LNCaP clone FGC (cell line): ENCODE results near the gene LUC7L.
A peak's percentile ranks its signal among the peaks of the same experiment; 100 is the strongest.
"Not testable (repeated sequence)": the region's sequence is repeated elsewhere in the genome, so short reads cannot be mapped to it uniquely, and the experiment has no call there.

ENCODE experiments used
- DNase-seq: peaks from one replicate; pipeline ENCODE4 v3.0.0-alpha.2; 2011; ENCODE audit warnings: low read depth
- H3K4me3 ChIP-seq: 2 replicates; pipeline ENCODE4 v1.5.1; 2011; ENCODE audit warnings: mild to moderate bottlenecking, low read depth, low read length, control low read depth
- TF ChIP-seq, protein P1 (sequence below): IDR thresholded peaks from 2 replicates; pipeline ENCODE4 v1.5.1; 2012; ENCODE audit warnings: mild to moderate bottlenecking; ENCODE audit not compliant: control insufficient read depth, insufficient read depth; ENCODE audit errors: extremely low read depth

Gene LUC7L

DNA sequence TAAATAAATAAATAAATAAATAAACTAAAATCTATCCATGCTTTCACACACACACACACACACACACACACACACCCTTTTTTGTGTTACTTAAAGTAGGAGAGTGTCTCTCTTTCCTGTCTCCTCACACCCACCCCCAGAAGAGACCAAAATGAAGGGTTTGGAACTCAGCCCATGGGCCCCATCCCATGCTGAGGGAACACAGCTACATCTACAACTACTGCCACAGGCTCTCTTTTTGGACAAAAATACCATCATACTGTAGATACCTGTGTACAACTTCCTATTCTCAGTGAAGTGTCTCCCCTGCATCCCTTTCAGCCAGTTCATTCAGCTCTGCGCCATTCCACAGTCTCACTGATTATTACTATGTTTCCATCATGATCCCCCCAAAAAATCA, 58.5 kb downstream of the LUC7L start:
- H3K4me3 ChIP-seq: no peak overlapping the region
- TF ChIP-seq, protein P1, sequence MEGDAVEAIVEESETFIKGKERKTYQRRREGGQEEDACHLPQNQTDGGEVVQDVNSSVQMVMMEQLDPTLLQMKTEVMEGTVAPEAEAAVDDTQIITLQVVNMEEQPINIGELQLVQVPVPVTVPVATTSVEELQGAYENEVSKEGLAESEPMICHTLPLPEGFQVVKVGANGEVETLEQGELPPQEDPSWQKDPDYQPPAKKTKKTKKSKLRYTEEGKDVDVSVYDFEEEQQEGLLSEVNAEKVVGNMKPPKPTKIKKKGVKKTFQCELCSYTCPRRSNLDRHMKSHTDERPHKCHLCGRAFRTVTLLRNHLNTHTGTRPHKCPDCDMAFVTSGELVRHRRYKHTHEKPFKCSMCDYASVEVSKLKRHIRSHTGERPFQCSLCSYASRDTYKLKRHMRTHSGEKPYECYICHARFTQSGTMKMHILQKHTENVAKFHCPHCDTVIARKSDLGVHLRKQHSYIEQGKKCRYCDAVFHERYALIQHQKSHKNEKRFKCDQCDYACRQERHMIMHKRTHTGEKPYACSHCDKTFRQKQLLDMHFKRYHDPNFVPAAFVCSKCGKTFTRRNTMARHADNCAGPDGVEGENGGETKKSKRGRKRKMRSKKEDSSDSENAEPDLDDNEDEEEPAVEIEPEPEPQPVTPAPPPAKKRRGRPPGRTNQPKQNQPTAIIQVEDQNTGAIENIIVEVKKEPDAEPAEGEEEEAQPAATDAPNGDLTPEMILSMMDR: no peak
- DNase-seq: no peak

DNA sequence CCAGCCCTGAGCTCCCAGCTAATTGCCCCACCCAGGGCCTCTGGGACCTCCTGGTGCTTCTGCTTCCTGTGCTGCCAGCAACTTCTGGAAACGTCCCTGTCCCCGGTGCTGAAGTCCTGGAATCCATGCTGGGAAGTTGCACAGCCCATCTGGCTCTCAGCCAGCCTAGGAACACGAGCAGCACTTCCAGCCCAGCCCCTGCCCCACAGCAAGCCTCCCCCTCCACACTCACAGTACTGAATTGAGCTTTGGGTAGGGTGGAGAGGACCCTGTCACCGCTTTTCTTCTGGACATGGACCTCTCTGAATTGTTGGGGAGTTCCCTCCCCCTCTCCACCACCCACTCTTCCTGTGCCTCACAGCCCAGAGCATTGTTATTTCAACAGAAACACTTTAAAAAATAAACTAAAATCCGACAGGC, 59.2 kb downstream of the LUC7L start:
- not testable (repeated sequence) for H3K4me3 ChIP-seq, DNase-seq

DNA sequence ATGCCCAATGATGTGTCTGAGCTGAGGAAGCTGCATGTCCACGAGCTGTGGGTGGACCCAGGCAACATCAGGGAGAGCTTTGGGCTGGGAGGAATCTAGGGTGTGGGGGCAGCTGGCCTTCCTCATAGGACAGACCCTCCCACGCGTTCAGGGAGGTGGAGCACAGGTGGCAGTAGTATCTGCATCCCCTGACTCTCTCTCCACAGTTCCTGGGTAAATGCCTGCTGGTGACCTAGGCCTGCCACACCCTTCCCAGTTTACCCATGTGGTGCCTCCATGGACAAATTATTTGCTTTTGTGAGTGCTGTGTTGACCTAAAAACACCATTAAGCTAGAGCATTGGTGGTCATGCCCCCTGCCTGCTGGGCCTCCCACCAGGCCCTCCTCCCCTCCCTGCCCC, 60.2 kb downstream of the LUC7L start:
- no peak overlapping the region for H3K4me3 ChIP-seq
- TF ChIP-seq, protein P1: no peak
- no peak for DNase-seq

DNA sequence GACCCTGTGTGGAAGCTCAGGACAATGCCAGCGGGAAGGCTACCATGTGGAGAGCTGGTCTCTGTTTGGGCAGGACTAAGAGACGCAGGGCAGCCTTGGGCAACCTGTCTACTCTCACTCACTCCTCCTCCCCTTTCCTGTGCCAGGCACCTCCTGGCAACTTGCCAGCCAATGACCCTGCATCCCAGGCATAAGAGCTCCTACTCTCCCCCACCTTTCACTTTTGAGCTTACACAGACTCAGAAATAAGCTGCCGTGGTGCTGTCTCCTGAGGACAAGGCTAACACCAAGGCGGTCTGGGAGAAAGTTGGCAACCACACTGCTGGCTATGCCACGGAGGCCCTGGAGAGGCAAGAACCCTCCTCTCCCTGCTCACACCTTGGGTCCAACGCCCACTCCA, 60.8 kb downstream of the LUC7L start:
- TF ChIP-seq, protein P1: no peak
- H3K4me3 ChIP-seq: no peak overlapping the region
- DNase-seq: no peak

DNA sequence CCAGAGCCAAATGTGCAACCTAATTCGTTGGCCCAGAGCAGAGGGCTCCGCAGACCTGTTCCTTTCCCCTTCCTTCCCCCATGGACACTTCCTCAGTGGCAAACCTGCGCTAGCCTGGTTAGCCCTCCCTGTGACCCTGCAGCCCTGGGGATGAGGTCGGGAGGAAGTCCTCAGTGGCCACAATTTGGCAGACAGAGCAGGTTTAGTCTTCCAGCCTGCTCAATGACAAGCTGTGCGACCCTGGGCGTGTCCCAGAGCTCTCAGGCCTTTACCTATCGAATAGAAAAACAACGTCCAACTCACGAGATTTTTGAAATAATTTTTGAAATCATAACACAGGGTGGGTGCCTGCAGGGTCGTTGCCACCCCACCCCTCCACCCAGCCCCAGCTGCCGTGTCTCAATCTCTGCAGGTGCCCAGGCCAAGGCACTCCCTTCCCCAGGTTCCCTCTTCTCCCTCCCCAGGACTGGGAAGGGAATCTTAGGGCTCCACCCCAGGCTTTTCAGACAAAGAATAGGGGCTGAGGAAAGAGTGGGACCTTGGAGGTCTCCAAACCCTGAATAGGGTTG, 62.0 kb downstream of the LUC7L start:
- no peak for DNase-seq
- H3K4me3 ChIP-seq: no peak overlapping the region
- TF ChIP-seq, protein P1: no peak

DNA sequence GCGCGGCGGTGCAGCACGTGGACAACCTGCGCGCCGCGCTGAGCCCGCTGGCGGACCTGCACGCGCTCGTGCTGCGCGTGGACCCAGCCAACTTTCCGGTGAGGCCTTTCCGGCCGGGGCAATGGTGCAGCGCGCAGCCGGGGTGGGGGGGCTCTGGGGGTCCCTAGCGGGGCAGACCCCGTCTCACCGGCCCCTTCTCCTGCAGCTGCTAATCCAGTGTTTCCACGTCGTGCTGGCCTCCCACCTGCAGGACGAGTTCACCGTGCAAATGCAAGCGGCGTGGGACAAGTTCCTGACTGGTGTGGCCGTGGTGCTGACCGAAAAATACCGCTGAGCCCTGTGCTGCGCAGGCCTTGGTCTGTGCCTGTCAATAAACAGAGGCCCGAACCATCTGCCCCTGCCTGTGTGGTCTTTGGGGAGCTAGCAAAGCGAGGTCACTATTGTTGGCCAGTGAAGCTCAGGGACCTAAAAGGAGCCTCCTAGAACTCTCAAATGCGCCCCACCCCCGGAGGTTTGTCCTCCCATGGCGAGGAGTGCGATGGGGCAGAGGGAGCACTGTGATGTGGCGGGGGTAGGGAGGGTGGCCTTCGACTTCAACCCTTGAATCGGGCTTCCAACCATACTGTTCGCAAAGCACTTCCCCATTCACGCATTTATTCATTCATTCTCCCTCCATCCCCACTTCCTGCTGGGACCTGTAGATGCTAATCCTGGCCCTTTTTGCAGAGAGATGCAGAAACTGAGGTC, 62.7 kb downstream of the LUC7L start:
- no peak overlapping the region for H3K4me3 ChIP-seq
- TF ChIP-seq, protein P1: no peak
- DNase-seq: no peak

DNA sequence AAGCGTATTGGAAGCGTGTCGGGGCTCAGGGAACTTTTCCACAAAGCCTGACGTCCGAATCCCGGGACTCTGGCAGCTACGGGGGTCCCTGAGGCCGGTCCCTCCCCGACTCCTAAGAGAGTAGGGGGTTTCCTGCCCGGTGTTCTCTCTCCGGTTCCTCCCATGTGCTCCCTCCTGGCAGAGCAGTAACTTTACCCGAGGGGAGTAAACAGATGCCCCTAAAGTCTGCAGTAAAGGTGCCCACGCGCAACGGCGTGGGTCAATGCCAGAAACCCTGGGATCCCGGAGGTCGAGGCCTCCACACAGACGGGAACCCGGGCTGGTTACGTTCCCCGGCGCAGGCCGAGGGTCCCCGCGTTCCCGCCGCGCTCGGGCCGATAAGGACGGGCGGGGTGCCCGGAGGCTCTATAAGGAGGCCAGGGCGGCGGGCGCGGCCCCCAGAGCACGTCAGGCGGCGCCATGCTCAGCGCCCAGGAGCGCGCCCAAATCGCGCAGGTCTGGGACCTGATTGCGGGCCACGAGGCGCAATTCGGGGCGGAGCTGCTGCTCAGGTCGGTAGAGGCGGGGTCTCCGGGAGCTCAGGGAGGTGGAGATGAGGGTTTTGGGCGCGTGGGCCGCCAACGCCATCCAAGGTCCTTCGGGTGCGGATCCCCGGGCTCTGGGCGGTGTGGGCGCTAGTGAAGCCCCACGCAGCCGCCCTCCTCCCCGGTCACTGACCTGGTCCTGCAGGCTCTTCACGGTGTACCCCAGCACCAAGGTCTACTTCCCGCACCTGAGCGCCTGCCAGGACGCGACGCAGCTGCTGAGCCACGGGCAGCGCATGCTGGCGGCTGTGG, 63.5 kb downstream of the LUC7L start, which contains the start of gene HBM:
HBM (plus strand) TSS at position 440 of the 836 bp plus-strand sequence; CDS start at position 460, 20 bp downstream.
- H3K4me3 ChIP-seq: peak within 1 kb of the TSS; percentile 21; the same call in 1 of the 2 replicates
- TF ChIP-seq, protein P1: no peak
- DNase-seq: no peak
